ENCODE data around the gene MMGT1.
"Not testable (repeated sequence)": the region's sequence is repeated elsewhere in the genome, so short reads cannot be mapped to it uniquely, and the experiment has no call there.

MMGT1 gene

DNA sequence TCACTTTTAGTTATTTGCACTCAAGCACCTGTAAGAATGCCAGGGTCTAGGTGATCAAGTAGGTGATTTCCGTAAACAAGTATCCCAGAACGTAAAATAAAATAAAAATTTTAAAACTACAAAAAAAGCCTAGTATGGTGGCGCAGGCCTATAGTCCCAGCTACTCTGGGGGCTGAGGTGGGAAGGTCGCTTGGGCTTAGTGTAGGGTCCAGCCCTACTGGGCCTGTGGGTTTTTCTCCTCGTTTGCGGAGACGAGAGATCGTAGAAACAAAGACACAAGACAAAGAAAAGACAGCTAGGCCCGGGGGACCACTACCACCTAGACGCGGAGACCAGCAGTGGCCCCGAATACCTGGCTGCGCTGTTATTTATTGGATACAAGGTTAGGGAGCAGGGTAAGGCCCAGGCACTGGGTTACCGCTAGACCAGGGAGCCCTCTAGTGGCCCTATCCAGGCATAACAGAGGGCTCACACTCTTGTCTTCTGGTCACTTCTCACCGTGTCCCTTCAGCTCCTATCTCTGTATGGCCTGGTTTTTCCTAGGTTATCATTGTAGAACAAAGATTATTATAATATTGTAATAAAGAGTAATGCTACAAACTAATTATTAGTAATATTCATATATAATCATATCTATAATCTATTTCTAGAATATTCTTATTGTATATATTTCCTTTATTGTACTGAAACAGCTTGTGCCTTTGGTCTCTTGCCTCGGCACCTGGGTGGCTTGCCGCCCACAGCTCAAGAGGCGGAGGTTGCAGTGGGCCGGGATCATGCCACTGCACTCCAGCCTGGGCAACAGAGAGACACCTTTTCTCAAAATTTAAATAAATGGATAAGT is 41.9 kb downstream of the MMGT1 start:
- Histone ChIP-seq H3K4me3 (ENCODE audit: low read depth in 1 of 5, low read length in 5 of 5) (no peak overlapping the region), H3K27ac (ENCODE audit: low read depth, low read length) (no peak overlapping the region), H3K9me3 (ENCODE audit: control insufficient read depth in 5 of 5, low read length in 5 of 5) (no peaks in the 10 kb centered on the region), H3K27me3 (ENCODE audit: control insufficient read depth in 5 of 5, insufficient read depth in 4 of 5, low read length in 5 of 5) (peaks cover 3 to 15% (median 11%) of the 10 kb centered on the region in 5 donors), H3K9ac (ENCODE audit: low read length in 5 of 5) (no peak overlapping the region), H3K4me1 (ENCODE audit: control insufficient read depth in 5 of 5, insufficient read depth in 5 of 5, low read length in 5 of 5) (no peaks in the 10 kb centered on the region), H3K36me3 (ENCODE audit: control insufficient read depth in 5 of 5, insufficient read depth in 5 of 5, low read length in 5 of 5) (no peaks in the 10 kb centered on the region)

DNA sequence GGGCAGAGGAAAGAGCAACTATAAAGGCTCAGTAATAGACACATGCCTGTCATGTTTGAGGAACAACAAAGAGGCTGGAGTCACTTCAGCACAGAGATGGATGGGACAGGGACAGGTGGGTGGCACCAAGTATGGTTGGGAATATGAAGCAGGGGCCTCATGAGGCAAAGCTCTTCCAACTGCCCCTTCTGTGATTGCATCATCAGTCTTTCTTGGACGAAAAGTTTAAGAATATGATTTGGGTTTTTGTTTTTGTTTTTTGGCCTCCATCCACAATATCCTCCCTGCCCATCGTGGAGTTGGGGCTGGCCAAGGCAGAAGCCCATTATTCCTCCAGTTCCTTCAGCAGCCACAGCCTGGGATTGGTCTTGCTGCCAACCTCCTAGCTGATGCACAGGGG is 45.9 kb downstream of the MMGT1 start:
- Histone ChIP-seq H3K4me3 (ENCODE audit: low read depth in 1 of 5, low read length in 5 of 5) (no peak overlapping the region), H3K27ac (ENCODE audit: low read depth, low read length) (no peak overlapping the region), H3K36me3 (ENCODE audit: control insufficient read depth in 5 of 5, insufficient read depth in 5 of 5, low read length in 5 of 5) (no peaks in the 10 kb centered on the region)

DNA sequence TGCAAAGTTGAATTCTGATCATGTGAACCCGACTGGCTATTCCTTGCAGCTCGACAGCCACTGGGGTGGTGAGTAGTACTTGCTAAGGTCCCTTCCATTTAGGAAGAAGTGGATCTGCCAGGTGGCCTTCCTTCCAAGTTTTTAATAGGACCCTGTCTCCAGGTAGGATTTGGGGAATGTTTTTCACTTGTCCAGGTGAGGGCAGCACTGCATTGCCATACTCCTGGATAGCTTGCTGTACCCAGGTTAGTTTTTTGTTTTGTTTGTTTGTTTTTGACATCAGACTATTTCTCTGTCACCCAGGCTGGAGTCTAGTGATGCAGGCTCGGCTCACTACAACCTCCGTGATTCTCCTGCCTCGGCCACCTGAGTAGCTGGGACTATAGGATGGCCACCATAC is 50.4 kb downstream of the MMGT1 start:
- Histone ChIP-seq H3K36me3 (ENCODE audit: control insufficient read depth in 5 of 5, insufficient read depth in 5 of 5, low read length in 5 of 5) (no peaks in the 10 kb centered on the region), H3K27me3 (ENCODE audit: control insufficient read depth in 5 of 5, insufficient read depth in 4 of 5, low read length in 5 of 5) (peaks cover 2 to 12% (median 6%) of the 10 kb centered on the region in 5 donors), H3K9me3 (ENCODE audit: control insufficient read depth in 5 of 5, low read length in 5 of 5) (no peaks in the 10 kb centered on the region), H3K4me1 (ENCODE audit: control insufficient read depth in 5 of 5, insufficient read depth in 5 of 5, low read length in 5 of 5) (no peaks in the 10 kb centered on the region), H3K9ac (ENCODE audit: low read length in 5 of 5) (no peak overlapping the region), H3K27ac (ENCODE audit: low read depth, low read length) (no peak overlapping the region), H3K4me3 (ENCODE audit: low read depth in 1 of 5, low read length in 5 of 5) (no peak overlapping the region)

More for the DNA sequence above, 45.9 kb downstream of the MMGT1 start:
- no peaks in the 10 kb centered on the region for H3K9me3 ChIP-seq (ENCODE audit: control insufficient read depth in 5 of 5, low read length in 5 of 5)
- H3K9ac ChIP-seq (ENCODE audit: low read length in 5 of 5) = no peak overlapping the region
- H3K27me3 ChIP-seq (ENCODE audit: control insufficient read depth in 5 of 5, insufficient read depth in 4 of 5, low read length in 5 of 5) = peaks cover 8 to 23% (median 15%) of the 10 kb centered on the region in 5 donors
- no peaks in the 10 kb centered on the region for H3K4me1 ChIP-seq (ENCODE audit: control insufficient read depth in 5 of 5, insufficient read depth in 5 of 5, low read length in 5 of 5)

DNA sequence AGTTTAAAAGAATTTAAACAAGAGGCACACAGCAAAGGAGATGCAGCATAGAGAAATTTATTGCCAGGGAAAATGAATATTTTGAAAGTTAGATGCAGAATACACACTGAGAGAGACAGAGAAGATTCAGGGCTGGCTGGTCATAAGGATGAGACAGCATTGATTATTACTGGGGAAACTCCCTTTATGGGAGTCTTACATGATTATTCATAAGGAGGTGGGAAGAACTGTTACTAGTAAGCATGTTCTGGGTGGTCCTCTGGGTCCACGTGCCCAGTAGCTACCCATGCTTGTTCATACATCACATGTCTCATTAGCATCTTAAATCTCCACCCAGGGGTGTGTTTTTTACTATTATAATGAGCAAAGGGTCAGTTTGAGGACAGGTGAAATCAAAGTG is 53.3 kb downstream of the MMGT1 start:
- not testable (repeated sequence) for H3K4me1 ChIP-seq (ENCODE audit: control insufficient read depth in 5 of 5, insufficient read depth in 5 of 5, low read length in 5 of 5); H3K4me3 ChIP-seq (ENCODE audit: low read depth in 1 of 5, low read length in 5 of 5); H3K9ac ChIP-seq (ENCODE audit: low read length in 5 of 5); H3K9me3 ChIP-seq (ENCODE audit: control insufficient read depth in 5 of 5, low read length in 5 of 5); H3K36me3 ChIP-seq (ENCODE audit: control insufficient read depth in 5 of 5, insufficient read depth in 5 of 5, low read length in 5 of 5); H3K27ac ChIP-seq (ENCODE audit: low read depth, low read length)
- peaks cover 2 to 22% (median 15%) of the 10 kb centered on the region in 5 donors for H3K27me3 ChIP-seq (ENCODE audit: control insufficient read depth in 5 of 5, insufficient read depth in 4 of 5, low read length in 5 of 5)

DNA sequence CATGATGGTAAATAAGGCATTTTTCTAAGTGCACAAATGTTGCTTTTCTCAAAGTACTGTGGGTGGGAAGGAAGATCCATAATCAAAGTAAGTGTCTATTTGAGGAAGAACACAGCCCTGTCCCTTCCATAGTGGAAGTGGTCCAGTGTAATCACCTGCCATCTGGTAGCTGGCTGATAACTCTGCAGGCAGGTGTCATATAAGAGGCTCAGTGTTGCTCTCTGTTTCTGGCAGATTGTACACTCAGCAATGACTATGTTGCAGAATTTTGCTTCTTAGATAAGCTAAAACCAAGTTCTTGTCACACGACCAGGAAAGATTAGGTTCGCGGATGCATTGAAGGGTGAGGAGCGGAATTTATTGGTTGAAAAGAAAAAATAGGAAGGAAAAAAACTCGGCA is 59.4 kb downstream of the MMGT1 start:
- Histone ChIP-seq H3K36me3 (ENCODE audit: control insufficient read depth in 5 of 5, insufficient read depth in 5 of 5, low read length in 5 of 5) (no peaks in the 10 kb centered on the region), H3K9ac (ENCODE audit: low read length in 5 of 5) (no peak overlapping the region), H3K27ac (ENCODE audit: low read depth, low read length) (no peak overlapping the region), H3K9me3 (ENCODE audit: control insufficient read depth in 5 of 5, low read length in 5 of 5) (no peaks in the 10 kb centered on the region), H3K27me3 (ENCODE audit: control insufficient read depth in 5 of 5, insufficient read depth in 4 of 5, low read length in 5 of 5) (peaks cover 0 to 28% (median 14%) of the 10 kb centered on the region in 5 donors), H3K4me3 (ENCODE audit: low read depth in 1 of 5, low read length in 5 of 5) (no peak overlapping the region), H3K4me1 (ENCODE audit: control insufficient read depth in 5 of 5, insufficient read depth in 5 of 5, low read length in 5 of 5) (no peaks in the 10 kb centered on the region)

Measured in subcutaneous abdominal adipose tissue (tissue), 5 donors.